COLO829 (cell line): ENCODE measurements around the gene FAM118B.
"Not testable (repeated sequence)": the region's sequence is repeated elsewhere in the genome, so short reads cannot be mapped to it uniquely, and the experiment has no call there.

Source experiments
- DNase-seq: peaks from one replicate; pipeline ENCODE4 v3.0.0; 2012; ENCODE audit warnings: low spot score

Gene FAM118B

GRCh38 chr11:126219547-126219946, 8.0 kb downstream of the FAM118B start:
- no peak for DNase-seq

- no peak for DNase-seq
These were observed 13.2 kb downstream of the FAM118B start for GRCh38 chr11:126224647-126225294.

GRCh38 chr11:126225295-126225665, 13.7 kb downstream of the FAM118B start:
- no peak for DNase-seq

GRCh38 chr11:126226334-126227084, 14.9 kb downstream of the FAM118B start:
- no peak for DNase-seq

- no peak for DNase-seq
These were observed 18.4 kb downstream of the FAM118B start for GRCh38 chr11:126229858-126230540.

- DNase-seq, result peak; percentile 40
These were observed 20.3 kb downstream of the FAM118B start for GRCh38 chr11:126231725-126232459.

GRCh38 chr11:126232683-126233082, 21.1 kb downstream of the FAM118B start:
- no peak for DNase-seq

GRCh38 chr11:126233391-126233790, 21.8 kb downstream of the FAM118B start:
- no peak for DNase-seq

GRCh38 chr11:126246636-126247035, 35.1 kb downstream of the FAM118B start:
- DNase-seq, result peak; percentile 75

GRCh38 chr11:126253265-126253664, 41.7 kb downstream of the FAM118B start:
- DNase-seq, result no peak

GRCh38 chr11:126254819-126255218, 43.2 kb downstream of the FAM118B start:
- DNase-seq, result no peak

- DNase-seq, result not testable (repeated sequence)
These were observed 43.9 kb downstream of the FAM118B start for GRCh38 chr11:126255507-126255906.

- no peak for DNase-seq
These were observed 44.6 kb downstream of the FAM118B start for GRCh38 chr11:126256216-126256615.

GRCh38 chr11:126257144-126257543, 45.6 kb downstream of the FAM118B start:
- DNase-seq, result no peak

GRCh38 chr11:126257764-126258163, 46.2 kb downstream of the FAM118B start:
- peak; percentile 27 for DNase-seq

- no peak for DNase-seq
These were observed 50.6 kb downstream of the FAM118B start for GRCh38 chr11:126262216-126262615.

GRCh38 chr11:126263489-126263888, 51.9 kb downstream of the FAM118B start:
- DNase-seq, result no peak

- no peak for DNase-seq
These were observed 54.2 kb downstream of the FAM118B start for GRCh38 chr11:126265811-126266210.

- DNase-seq, result no peak
These were observed 56.1 kb downstream of the FAM118B start for GRCh38 chr11:126267650-126268049.

- peak; percentile 34 for DNase-seq
These were observed 56.8 kb downstream of the FAM118B start for GRCh38 chr11:126268361-126268707.

GRCh38 chr11:126268708-126269579, 57.4 kb downstream of the FAM118B start, which contains the start of the genes FOXRED1 and SRPRA:
FOXRED1 (plus strand) TSS chr11:126269154; CDS start chr11:126269207, 53 bp downstream.
SRPRA (minus strand) TSS chr11:126268895; CDS start chr11:126268804, 91 bp downstream.
- DNase-seq, result peak; percentile 98
